ENCODE results near the gene TMEM101.
"Not testable (repeated sequence)": the region's sequence is repeated elsewhere in the genome, so short reads cannot be mapped to it uniquely, and the experiment has no call there.

The TMEM101 gene

DNA sequence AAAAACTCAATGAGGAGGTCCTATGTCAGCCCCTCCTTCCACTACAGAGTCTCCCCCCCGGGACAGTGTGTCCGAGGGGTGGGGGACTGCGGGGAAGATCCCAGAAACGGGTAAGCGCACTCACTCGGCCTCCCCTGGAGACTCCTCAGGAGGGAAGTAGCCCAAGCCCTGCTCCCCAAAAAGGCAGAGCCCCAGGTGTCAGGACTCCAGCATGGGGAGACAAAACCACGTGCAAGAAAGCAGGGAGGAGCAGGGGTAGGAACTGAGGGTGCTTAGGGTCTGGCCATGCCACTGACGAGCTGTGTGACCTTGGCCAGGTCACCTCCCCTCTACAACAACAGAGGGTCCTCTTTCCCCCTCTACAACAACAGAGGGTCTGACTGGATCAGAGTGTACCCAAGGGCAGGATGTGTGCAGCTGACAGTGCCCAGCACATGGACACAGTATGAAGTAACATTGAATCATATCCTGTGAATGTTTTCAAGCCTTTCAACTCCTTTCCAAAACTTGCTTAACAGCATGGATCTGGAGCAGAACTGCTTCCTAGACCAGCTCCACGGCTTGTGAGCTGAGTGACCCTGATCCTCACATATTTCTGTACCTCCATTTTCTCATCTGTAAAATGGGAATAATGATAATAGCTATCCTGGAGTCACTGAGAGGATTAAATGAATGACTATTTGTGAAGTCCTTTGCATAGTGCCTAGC is 12.5 kb downstream of the TMEM101 start:
- no peak for DNase-seq (ENCODE audit: low spot score)
- TF ChIP-seq, protein P1, sequence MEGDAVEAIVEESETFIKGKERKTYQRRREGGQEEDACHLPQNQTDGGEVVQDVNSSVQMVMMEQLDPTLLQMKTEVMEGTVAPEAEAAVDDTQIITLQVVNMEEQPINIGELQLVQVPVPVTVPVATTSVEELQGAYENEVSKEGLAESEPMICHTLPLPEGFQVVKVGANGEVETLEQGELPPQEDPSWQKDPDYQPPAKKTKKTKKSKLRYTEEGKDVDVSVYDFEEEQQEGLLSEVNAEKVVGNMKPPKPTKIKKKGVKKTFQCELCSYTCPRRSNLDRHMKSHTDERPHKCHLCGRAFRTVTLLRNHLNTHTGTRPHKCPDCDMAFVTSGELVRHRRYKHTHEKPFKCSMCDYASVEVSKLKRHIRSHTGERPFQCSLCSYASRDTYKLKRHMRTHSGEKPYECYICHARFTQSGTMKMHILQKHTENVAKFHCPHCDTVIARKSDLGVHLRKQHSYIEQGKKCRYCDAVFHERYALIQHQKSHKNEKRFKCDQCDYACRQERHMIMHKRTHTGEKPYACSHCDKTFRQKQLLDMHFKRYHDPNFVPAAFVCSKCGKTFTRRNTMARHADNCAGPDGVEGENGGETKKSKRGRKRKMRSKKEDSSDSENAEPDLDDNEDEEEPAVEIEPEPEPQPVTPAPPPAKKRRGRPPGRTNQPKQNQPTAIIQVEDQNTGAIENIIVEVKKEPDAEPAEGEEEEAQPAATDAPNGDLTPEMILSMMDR (IDR thresholded peaks at IDR 0.05; ENCODE audit: extremely low read depth, missing control alignments): no peak

DNA sequence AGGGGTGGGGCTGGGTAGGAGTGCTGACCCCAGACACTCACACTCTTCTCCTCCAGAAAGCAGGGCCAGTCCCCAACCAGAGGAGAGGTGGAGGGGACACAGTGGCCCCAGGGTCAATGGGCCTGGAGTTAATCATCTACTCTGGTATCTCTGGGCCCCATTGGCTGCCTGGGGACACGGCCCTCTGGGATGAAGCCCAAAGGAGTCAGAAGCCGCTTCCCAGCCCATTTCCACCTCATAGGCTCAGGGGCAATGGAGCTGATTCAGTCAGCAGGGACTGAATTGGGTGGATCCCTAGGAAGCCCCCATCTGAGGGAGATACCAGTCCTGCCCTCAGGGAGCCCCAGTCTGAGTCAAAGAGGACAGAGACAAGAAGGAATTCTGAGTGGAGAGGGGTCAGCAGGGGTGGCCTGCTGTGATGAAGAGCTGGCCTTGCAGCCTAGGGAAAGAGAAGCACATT is 13.3 kb downstream of the TMEM101 start:
- TF ChIP-seq, protein P1 (IDR thresholded peaks at IDR 0.05; ENCODE audit: extremely low read depth, missing control alignments): no peak
- DNase-seq (ENCODE audit: low spot score): no peak

DNA sequence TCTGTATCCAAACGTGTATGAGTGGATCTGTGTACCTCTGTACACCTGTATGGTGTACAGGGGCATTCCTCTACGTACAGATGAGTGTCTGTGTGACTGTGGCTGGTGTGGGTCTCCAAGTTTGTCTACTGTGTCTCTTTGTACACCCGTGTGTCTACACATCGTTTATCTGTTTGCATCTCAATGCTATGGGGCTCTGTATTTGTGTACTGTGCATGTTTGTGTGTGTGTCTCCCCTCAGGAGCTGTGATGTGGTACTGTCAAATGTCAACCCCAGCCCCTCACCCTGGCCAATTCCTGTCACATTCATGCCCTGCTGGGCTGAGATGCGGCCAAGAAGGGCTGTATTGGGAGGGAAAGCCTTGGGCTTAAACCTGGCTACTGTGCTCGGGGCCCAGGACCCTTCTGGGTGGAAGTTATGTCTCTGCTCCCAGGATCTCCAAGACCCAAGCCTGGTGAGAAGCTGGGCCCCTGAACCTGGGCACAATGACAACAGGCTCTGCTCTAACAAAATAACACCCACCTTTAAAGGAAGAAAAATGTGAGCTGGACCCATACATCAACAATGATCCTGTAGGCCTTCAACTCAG is 13.8 kb downstream of the TMEM101 start:
- TF ChIP-seq, protein P1 (IDR thresholded peaks at IDR 0.05; ENCODE audit: extremely low read depth, missing control alignments): no peak
- no peak for DNase-seq (ENCODE audit: low spot score)

DNA sequence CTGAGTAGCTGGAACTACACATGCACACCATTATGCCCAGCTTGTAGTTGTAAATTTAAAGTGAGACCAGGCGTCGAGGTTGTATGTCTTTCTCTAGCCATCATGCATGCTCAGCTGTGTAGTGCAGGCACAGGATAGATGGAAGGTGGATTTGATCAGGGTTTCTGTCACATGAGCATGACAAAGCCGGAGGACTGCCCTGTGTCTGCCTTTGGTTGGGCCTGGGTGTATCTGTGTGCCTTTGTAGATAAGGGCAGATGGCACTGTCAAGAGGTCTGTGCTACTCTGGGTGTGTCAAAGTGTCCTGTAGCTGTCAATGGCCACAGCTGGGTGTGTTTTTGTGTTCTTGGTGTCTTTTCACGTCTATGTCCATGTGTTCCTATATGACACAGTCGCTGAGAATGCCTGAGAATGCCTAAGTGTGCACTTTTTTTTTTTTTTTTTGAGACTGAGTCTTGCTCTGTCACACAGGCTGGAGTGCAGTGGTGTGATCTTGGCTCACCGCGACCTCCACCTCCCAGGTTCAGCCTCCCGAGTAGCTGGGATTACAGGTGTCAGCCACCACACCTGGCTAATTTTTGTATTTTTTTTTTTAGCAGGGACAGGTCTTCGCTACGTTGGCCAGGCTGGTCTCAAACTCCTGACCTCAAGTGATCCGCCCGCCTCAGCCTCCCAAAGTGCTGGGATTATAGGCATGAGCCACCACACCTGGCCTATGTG is 14.5 kb downstream of the TMEM101 start:
- no peak for DNase-seq (ENCODE audit: low spot score)
- TF ChIP-seq, protein P1 (IDR thresholded peaks at IDR 0.05; ENCODE audit: extremely low read depth, missing control alignments): no peak

DNA sequence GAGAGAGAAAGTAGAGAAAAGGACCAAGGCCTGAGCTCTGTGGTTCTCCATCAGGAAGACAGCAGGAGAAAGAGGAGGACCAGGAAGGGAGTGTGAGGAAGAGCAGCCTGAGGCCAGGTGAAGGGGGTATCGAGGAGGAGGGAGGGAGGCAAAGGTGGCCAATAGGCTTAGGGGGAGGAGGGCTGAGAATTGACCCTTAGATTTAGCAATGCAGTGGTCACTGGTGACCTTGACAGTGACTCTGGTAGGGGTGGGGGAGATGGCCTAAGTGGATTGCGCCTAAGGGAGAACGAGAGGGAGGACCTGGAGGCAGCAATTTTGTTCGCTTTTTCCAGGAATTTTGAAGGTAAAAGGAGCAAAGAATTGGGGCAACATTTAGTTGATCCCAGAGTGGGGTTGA is 15.7 kb downstream of the TMEM101 start:
- no peak for DNase-seq (ENCODE audit: low spot score)
- TF ChIP-seq, protein P1 (IDR thresholded peaks at IDR 0.05; ENCODE audit: extremely low read depth, missing control alignments): no peak

DNA sequence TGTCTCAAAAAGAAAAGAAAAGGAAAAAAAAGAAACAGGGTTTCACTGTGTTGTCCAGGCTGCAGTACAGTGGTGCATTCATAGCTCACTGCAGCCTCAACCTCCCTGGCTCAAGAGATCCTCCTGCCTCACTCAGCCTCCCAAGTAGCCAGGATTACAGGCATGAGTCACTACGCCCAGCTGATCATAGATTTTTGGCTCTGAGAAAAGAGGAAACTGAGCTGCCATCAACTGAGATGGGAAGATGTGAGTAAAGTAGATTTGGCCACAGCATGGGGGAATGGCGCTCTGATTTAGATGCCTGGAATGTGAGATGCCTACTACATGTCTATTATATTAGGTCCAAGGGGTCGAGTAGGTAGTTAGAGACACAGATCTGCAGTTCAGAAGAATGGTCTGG is 16.2 kb downstream of the TMEM101 start:
- no peak for DNase-seq (ENCODE audit: low spot score)
- TF ChIP-seq, protein P1 (IDR thresholded peaks at IDR 0.05; ENCODE audit: extremely low read depth, missing control alignments): no peak

DNA sequence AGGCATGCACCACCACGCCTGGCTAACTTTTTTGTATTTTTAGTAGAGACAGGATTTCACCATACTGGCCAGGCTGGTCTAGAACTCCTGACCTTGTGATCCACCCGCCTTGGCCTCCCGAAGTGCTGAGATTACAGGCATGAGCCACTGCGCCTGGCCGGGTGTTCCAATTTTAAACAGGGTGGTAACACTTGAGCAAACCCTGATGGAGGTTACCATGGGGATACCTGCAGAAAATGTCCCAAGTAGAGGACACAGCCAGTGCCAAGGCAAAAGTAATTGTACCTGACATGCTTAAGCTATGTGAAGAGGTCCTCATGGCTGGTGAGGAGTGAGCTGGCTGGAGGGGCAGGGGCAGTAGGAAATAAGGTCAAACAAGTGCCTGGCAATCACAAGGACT is 17.6 kb downstream of the TMEM101 start:
- DNase-seq (ENCODE audit: low spot score): not testable (repeated sequence)
